OCI-LY3 (cell line): ENCODE data around the gene SPON1.

Experiments
- EZH2phosphoT487 ChIP-seq: fragments of 200-600 bp; shearing (Covaris generic); IDR thresholded peaks from 2 replicates; pipeline ENCODE4 v1.6.1; 2018; ENCODE audit warnings: antibody characterized with exemption, mixed run types, low read depth
- TF ChIP-seq, protein P1 (sequence below): fragments of 200-600, 300-600 bp; sonication (generic); IDR thresholded peaks from 2 replicates; pipeline ENCODE4 v1.5.1; 2014; ENCODE audit warnings: antibody characterized with exemption, low read length, low read depth

DNA sequence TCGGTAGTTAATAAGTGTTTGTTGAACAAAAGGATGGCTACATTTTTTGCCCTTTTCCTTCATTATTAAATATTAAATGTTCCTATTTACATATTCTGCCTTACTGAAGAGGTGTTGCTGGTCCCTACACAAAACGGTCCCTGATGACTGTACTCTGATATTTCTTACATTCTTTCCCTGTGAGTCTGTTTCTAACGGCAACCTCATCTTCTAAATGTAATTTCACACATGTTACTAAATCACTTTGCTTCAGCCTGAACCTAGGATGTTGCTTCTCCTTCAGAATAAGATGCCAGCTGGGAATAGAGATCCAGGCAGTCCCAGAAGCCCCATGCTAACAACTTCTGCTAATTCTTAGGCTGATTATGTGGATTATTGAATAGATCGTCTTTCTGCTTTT is 50.3 kb downstream of the SPON1 start:
- TF ChIP-seq, protein P1, sequence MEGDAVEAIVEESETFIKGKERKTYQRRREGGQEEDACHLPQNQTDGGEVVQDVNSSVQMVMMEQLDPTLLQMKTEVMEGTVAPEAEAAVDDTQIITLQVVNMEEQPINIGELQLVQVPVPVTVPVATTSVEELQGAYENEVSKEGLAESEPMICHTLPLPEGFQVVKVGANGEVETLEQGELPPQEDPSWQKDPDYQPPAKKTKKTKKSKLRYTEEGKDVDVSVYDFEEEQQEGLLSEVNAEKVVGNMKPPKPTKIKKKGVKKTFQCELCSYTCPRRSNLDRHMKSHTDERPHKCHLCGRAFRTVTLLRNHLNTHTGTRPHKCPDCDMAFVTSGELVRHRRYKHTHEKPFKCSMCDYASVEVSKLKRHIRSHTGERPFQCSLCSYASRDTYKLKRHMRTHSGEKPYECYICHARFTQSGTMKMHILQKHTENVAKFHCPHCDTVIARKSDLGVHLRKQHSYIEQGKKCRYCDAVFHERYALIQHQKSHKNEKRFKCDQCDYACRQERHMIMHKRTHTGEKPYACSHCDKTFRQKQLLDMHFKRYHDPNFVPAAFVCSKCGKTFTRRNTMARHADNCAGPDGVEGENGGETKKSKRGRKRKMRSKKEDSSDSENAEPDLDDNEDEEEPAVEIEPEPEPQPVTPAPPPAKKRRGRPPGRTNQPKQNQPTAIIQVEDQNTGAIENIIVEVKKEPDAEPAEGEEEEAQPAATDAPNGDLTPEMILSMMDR, result no peak
- TF ChIP-seq EZH2phosphoT487, result no peak
